ENCODE measurements around the gene MYL7. TPM values are rescaled to one million over a fixed set of nuclear protein-coding genes. Genes with fewer than 3 reads are reported as not detected.

Gene MYL7
- polyA plus RNA-seq, 3 donors, result not detected

DNA sequence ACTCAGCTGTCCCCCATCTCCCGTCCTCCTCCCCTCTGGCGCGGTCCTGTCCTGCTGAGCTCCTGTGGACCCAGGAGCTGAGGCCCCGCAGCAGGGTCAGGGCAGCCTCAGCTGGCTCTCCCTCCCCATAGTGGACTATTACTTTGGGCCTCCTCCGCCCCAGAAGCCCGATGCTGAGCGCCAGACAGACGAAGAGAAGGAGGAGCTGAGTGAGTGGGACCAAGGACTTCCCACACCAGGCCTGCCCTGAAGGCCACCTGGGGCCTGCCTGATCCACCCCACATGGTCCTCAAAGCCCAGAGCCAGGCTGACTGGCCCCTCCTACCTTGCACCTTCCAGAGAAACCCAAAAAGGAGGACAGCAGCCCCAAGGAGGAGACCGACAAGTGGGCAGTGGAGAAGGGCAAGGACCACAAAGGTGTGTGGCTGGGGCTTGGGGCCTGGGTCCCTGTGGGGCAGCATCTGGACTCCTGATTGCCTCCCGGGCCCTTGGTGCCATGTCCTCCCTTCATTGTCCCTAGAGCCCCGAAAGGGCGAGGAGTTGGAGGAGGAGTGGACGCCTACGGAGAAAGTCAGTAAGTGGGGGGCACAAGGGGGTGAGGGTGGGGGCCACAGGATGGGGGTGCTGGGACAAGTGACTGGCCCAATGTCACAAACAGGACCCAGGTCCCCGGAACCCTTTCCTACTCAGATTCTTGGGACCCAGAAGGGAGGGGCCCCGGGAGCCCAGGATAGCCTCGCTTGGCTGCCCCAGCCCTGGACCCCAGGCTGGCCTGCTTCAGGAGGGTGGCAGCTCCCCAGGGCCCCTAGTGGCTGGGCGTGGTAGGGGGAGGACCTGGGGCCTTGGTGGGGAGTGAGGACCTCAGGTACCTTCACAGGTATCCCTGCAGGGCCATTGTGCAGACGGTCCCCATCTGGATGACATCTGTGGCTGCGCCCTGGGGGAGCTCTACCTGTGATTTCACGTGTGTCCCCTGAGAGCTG is 32.1 kb downstream of the MYL7 start:
- Histone ChIP-seq H3K9ac (ENCODE audit: insufficient read depth, low read length, poor library complexity, severe bottlenecking) (no peak overlapping the region), H3K36me3 (replicated peaks in 1 of 2; ENCODE audit: control insufficient read depth in 1 of 2, insufficient read depth in 2 of 2, low read length in 2 of 2) (no peaks in the 10 kb centered on the region), H2AFZ (ENCODE audit: insufficient read depth, low read depth, low read length, poor library complexity, severe bottlenecking) (no peak overlapping the region), H4K20me1 (ENCODE audit: insufficient read depth, low read length) (no peaks in the 10 kb centered on the region), H3K79me2 (ENCODE audit: insufficient read depth, low read length) (no peaks in the 10 kb centered on the region), H3K27me3 (ENCODE audit: control insufficient read depth in 2 of 2, insufficient read depth in 2 of 2, low read length in 2 of 2) (peaks cover 6 to 17% of the 10 kb centered on the region in 2 donors), H3K27ac (ENCODE audit: low read depth in 1 of 2, low read length in 2 of 2) (no peak overlapping the region), H3K4me3 (replicated peaks in 1 of 3; ENCODE audit: low read depth in 2 of 3, low read length in 3 of 3) (no peak overlapping the region), H3K9me3 (replicated peaks in 1 of 2; ENCODE audit: control insufficient read depth in 1 of 2, insufficient read depth in 1 of 2, low read length in 2 of 2) (no peaks in the 10 kb centered on the region), H3K4me1 (ENCODE audit: control insufficient read depth in 1 of 2, insufficient read depth in 2 of 2, low read length in 2 of 2) (peaks cover 0 to 5% of the 10 kb centered on the region in 2 donors), H3K4me2 (replicated peaks; ENCODE audit: extremely low read depth, low read length, poor library complexity, severe bottlenecking) (no peak overlapping the region)
- Mint-ChIP-seq H3K4me3 (peak overlapping the region in 1 of 2 donors; percentile 20), H3K36me3 (peaks cover 1 to 5% of the 10 kb centered on the region in 2 donors), H3K4me1 (peaks cover 3% of the 10 kb centered on the region), H3K27ac (no peak overlapping the region), H3K9me3 (peaks cover 0 to 10% (median 5%) of the 10 kb centered on the region in 7 donors), H3K27me3 (ENCODE audit: low read depth in 3 of 3) (peaks cover 18 to 22% (median 20%) of the 10 kb centered on the region in 3 donors)
- DNase-seq, result no peak
- intact Hi-C loops (cut with micrococcal nuclease), result no loop called here
- 92% methylated on average over 15 of the region's 21 CpGs for WGBS (ENCODE audit: insufficient coverage)
- TF ChIP-seq, protein P1, sequence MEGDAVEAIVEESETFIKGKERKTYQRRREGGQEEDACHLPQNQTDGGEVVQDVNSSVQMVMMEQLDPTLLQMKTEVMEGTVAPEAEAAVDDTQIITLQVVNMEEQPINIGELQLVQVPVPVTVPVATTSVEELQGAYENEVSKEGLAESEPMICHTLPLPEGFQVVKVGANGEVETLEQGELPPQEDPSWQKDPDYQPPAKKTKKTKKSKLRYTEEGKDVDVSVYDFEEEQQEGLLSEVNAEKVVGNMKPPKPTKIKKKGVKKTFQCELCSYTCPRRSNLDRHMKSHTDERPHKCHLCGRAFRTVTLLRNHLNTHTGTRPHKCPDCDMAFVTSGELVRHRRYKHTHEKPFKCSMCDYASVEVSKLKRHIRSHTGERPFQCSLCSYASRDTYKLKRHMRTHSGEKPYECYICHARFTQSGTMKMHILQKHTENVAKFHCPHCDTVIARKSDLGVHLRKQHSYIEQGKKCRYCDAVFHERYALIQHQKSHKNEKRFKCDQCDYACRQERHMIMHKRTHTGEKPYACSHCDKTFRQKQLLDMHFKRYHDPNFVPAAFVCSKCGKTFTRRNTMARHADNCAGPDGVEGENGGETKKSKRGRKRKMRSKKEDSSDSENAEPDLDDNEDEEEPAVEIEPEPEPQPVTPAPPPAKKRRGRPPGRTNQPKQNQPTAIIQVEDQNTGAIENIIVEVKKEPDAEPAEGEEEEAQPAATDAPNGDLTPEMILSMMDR (IDR thresholded peaks at IDR 0.05), result peak; percentile 12

DNA sequence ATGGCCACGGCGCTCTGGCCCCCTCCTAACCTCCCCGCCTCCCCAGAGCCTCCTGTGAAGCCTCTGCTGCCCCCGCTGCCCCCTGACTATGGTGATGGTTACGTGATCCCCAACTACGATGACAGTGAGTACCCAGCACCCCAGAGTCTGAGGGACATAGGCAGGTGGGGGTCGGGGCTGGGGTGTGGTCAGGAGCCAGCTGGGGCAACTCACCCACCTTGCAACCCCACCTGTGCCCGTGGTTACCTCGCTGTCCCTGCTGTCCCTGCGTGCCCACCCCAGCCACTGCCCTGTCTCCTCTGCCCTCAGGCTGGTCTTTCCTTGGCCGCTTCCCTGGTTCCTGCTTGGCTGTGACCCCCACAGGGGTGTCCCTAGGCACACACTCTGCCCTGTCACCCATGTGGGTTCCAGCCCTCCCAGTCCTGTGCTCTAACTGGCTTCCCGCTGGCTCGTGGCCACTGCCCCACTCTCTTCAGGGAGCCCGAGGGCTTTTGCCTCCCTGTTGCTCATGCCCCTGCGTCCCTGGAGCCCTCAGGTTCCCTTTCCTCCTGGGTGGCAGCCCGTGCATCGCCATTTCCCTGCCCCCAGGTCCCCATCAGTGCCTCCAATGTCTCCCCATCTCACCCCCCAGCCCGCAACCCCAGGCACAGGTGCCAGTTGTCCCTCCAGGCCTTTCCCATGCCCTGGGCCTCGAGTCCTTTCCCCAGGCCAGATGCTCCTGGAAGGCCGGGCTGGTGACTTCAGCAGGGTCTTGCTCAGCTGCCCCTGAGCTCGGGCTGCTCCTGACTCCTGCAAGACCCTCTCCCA is 33.0 kb downstream of the MYL7 start:
- Histone ChIP-seq H3K4me3 (replicated peaks in 1 of 3; ENCODE audit: low read depth in 2 of 3, low read length in 3 of 3) (no peak overlapping the region), H3K79me2 (ENCODE audit: insufficient read depth, low read length) (no peaks in the 10 kb centered on the region), H3K27me3 (ENCODE audit: control insufficient read depth in 2 of 2, insufficient read depth in 2 of 2, low read length in 2 of 2) (peaks cover 13 to 25% of the 10 kb centered on the region in 2 donors), H3K9me3 (replicated peaks in 1 of 2; ENCODE audit: control insufficient read depth in 1 of 2, insufficient read depth in 1 of 2, low read length in 2 of 2) (no peaks in the 10 kb centered on the region), H4K20me1 (ENCODE audit: insufficient read depth, low read length) (no peaks in the 10 kb centered on the region), H2AFZ (ENCODE audit: insufficient read depth, low read depth, low read length, poor library complexity, severe bottlenecking) (no peak overlapping the region), H3K27ac (ENCODE audit: low read depth in 1 of 2, low read length in 2 of 2) (no peak overlapping the region), H3K4me2 (replicated peaks; ENCODE audit: extremely low read depth, low read length, poor library complexity, severe bottlenecking) (no peak overlapping the region), H3K4me1 (ENCODE audit: control insufficient read depth in 1 of 2, insufficient read depth in 2 of 2, low read length in 2 of 2) (peaks cover 0 to 5% of the 10 kb centered on the region in 2 donors), H3K9ac (ENCODE audit: insufficient read depth, low read length, poor library complexity, severe bottlenecking) (no peak overlapping the region), H3K36me3 (replicated peaks in 1 of 2; ENCODE audit: control insufficient read depth in 1 of 2, insufficient read depth in 2 of 2, low read length in 2 of 2) (no peaks in the 10 kb centered on the region)
- no peaks in the 10 kb centered on the region for H3K36me3 Mint-ChIP-seq
- DNase-seq, result no peak
- no peak overlapping the region for H3K4me3 Mint-ChIP-seq
- H3K27ac Mint-ChIP-seq, result no peak overlapping the region
- TF ChIP-seq, protein P1 (IDR thresholded peaks at IDR 0.05), result no peak
- H3K27me3 Mint-ChIP-seq (ENCODE audit: low read depth in 3 of 3), result peaks cover 26 to 31% (median 28%) of the 10 kb centered on the region in 3 donors
- peaks cover 0 to 8% (median 4%) of the 10 kb centered on the region in 7 donors for H3K9me3 Mint-ChIP-seq
- H3K4me1 Mint-ChIP-seq, result peaks cover 3% of the 10 kb centered on the region
- intact Hi-C loops (cut with micrococcal nuclease), result no loop called here
- WGBS (ENCODE audit: insufficient coverage), result 96% methylated on average over 16 of the region's 21 CpGs
